Lower lobe of right lung (tissue), 2 donors: ENCODE results near the gene BNC2. TPM values are rescaled to one million over a fixed set of nuclear protein-coding genes. Genes with fewer than 3 reads are reported as not detected.

ENCODE experiments used
- ATAC-seq, 2 donors: fragments of 200-7000 bp; cut with Tn5 transposase; one replicate each; pipeline ENCODE4 v1.9.1; 2020 to 2022; ENCODE audit warnings: mild to moderate bottlenecking in 2 of 2, moderate library complexity in 2 of 2
- DNase-seq: peaks from one replicate; pipeline ENCODE4 v3.0.0-alpha.2; 2020
- H3K27ac ChIP-seq: fragments of 200-600 bp; one replicate; pipeline ENCODE4 v1.8.0; 2022
- H3K27me3 ChIP-seq: fragments of 200-600 bp; one replicate; pipeline ENCODE4 v1.8.0; 2022; ENCODE audit warnings: low read depth
- H3K36me3 ChIP-seq: fragments of 200-600 bp; one replicate; pipeline ENCODE4 v1.8.0; 2022; ENCODE audit warnings: mild to moderate bottlenecking
- H3K4me1 ChIP-seq: fragments of 200-600 bp; one replicate; pipeline ENCODE4 v1.8.0; 2022
- H3K4me3 ChIP-seq: fragments of 200-600 bp; one replicate; pipeline ENCODE4 v1.8.0; 2022; ENCODE audit warnings: mild to moderate bottlenecking
- H3K9me3 ChIP-seq: fragments of 200-600 bp; one replicate; pipeline ENCODE4 v1.8.0; 2022
- CTCF ChIP-seq: fragments of 200-600 bp; IDR thresholded peaks from one replicate; pipeline ENCODE4 v1.8.0; 2022; ENCODE audit warnings: antibody characterized with exemption, mild to moderate bottlenecking
- intact Hi-C: fragments of 100-400 bp; cut with DNase I; formaldehyde crosslinking; loops from one replicate; pipeline ENCODE4 v1.11.0; 2022
- total RNA-seq: library from RNA; stranded (reverse); fragmentation: NEBNext Ultra II Directional; extraction: Animal tissue kit (Norgen Biotek cat#: 25700); gene quantifications from one replicate; pipeline ENCODE4 v1.2.1, GENCODE V29; 2021
- donor health status: DM: no; HTN: yes; CAD: no; lungs with severe emphysema.

The BNC2 gene
- total RNA-seq, 1 donor from 2014 or later: 15.0 TPM

GRCh38 chr9:16613605-16614004 lies 256.9 kb downstream of the BNC2 start:
- no peak for ATAC-seq
- no peak for TF ChIP-seq CTCF
- Histone ChIP-seq H3K27ac (no peak overlapping the region), H3K27me3 (no peaks in the 10 kb centered on the region), H3K4me3 (no peak overlapping the region), H3K9me3 (no peaks in the 10 kb centered on the region), H3K36me3 (no peaks in the 10 kb centered on the region), H3K4me1 (no peaks in the 10 kb centered on the region)
- no peak for DNase-seq
- intact Hi-C loops: no loop called here

- Histone ChIP-seq H3K27ac (no peak overlapping the region), H3K9me3 (no peaks in the 10 kb centered on the region), H3K27me3 (no peaks in the 10 kb centered on the region), H3K36me3 (no peaks in the 10 kb centered on the region), H3K4me1 (no peaks in the 10 kb centered on the region), H3K4me3 (no peak overlapping the region)
- intact Hi-C loops: no loop called here
- DNase-seq: no peak
- ATAC-seq: no peak
- no peak for TF ChIP-seq CTCF
Measured at GRCh38 chr9:16613051-16613450, 257.4 kb downstream of the BNC2 start.

- Histone ChIP-seq H3K36me3 (no peaks in the 10 kb centered on the region), H3K4me3 (no peak overlapping the region), H3K27ac (no peak overlapping the region), H3K4me1 (no peaks in the 10 kb centered on the region), H3K27me3 (no peaks in the 10 kb centered on the region), H3K9me3 (no peaks in the 10 kb centered on the region)
- TF ChIP-seq CTCF: no peak
- ATAC-seq (no peak), DNase-seq (no peak)
- intact Hi-C loops: no loop called here
Measured at GRCh38 chr9:16612627-16613026, 257.8 kb downstream of the BNC2 start.

GRCh38 chr9:16611983-16612382 lies 258.5 kb downstream of the BNC2 start:
- no peaks in the 10 kb centered on the region for H3K4me1 ChIP-seq
- H3K9me3 ChIP-seq: no peaks in the 10 kb centered on the region
- intact Hi-C loops: no loop called here
- no peak overlapping the region for H3K4me3 ChIP-seq
- H3K27ac ChIP-seq: no peak overlapping the region
- ATAC-seq (no peak), DNase-seq (no peak)
- TF ChIP-seq CTCF: no peak
- no peaks in the 10 kb centered on the region for H3K27me3 ChIP-seq
- H3K36me3 ChIP-seq: no peaks in the 10 kb centered on the region

- Histone ChIP-seq H3K9me3 (no peaks in the 10 kb centered on the region), H3K27ac (no peak overlapping the region), H3K4me3 (no peak overlapping the region), H3K4me1 (no peaks in the 10 kb centered on the region), H3K36me3 (no peaks in the 10 kb centered on the region), H3K27me3 (no peaks in the 10 kb centered on the region)
- intact Hi-C loops: no loop called here
- DNase-seq (no peak), ATAC-seq (no peak)
- no peak for TF ChIP-seq CTCF
Measured at GRCh38 chr9:16611001-16611400, 259.5 kb downstream of the BNC2 start.

GRCh38 chr9:16610538-16610937 lies 259.9 kb downstream of the BNC2 start:
- no peaks in the 10 kb centered on the region for H3K36me3 ChIP-seq
- ATAC-seq (no peak), DNase-seq (no peak)
- H3K9me3 ChIP-seq: no peaks in the 10 kb centered on the region
- H3K4me3 ChIP-seq: no peak overlapping the region
- no peak for TF ChIP-seq CTCF
- H3K4me1 ChIP-seq: no peaks in the 10 kb centered on the region
- H3K27me3 ChIP-seq: no peaks in the 10 kb centered on the region
- no peak overlapping the region for H3K27ac ChIP-seq
- intact Hi-C loops: no loop called here
